Activated CD8-positive, alpha-beta T cell treated with anti-CD3 and anti-CD28 coated beads, Interleukin-2, amount 10 ng/mL, durations not matched to agents 7 days and 5 days (primary cell): ENCODE measurements around the gene NTM. TPM values are rescaled to one million over a fixed set of nuclear protein-coding genes. Genes with fewer than 3 reads are reported as not detected.
"Not testable (repeated sequence)": the region's sequence is repeated elsewhere in the genome, so short reads cannot be mapped to it uniquely, and the experiment has no call there.

Source experiments
- ATAC-seq: fragments of 150-1000 bp; cut with Tn5 transposase; one replicate; pipeline ENCODE4 v1.10.0; 2021; ENCODE audit warnings: moderate library complexity
- CTCF ChIA-PET: fragments of 350-600 bp; sonication (Branson Sonifier 250); formaldehyde crosslinking; loops from one replicate; lab custom pipeline; 2021; ENCODE audit warnings: antibody characterized with exemption; lab: Charles Lee
- POLR2A ChIA-PET: fragments of 350-600 bp; sonication (Branson Sonifier 250); formaldehyde crosslinking; loops from one replicate; lab custom pipeline; 2021; ENCODE audit warnings: antibody characterized with exemption; lab: Charles Lee
- DNase-seq: peaks from one replicate; pipeline ENCODE4 v3.0.0-alpha.2; 2020
- H3K27ac Mint-ChIP-seq: one replicate; pipeline ENCODE4 v1.8.0; 2021; ENCODE audit warnings: mild to moderate bottlenecking, mixed read lengths
- H3K27me3 Mint-ChIP-seq: one replicate; pipeline ENCODE4 v1.8.0; 2021; ENCODE audit warnings: low read depth, mixed read lengths
- H3K36me3 Mint-ChIP-seq: one replicate; pipeline ENCODE4 v1.8.0; 2021; ENCODE audit warnings: low read depth, mixed read lengths
- H3K4me1 Mint-ChIP-seq: one replicate; pipeline ENCODE4 v1.8.0; 2021; ENCODE audit warnings: low read depth, mixed read lengths
- H3K4me3 Mint-ChIP-seq: one replicate; pipeline ENCODE4 v1.8.0; 2021; ENCODE audit warnings: mild to moderate bottlenecking, mixed read lengths
- H3K9me3 Mint-ChIP-seq: one replicate; pipeline ENCODE4 v1.8.0; 2022; ENCODE audit warnings: mixed read lengths; ENCODE audit not compliant: insufficient read depth
- total RNA-seq, 2 experiments: library from RNA; stranded (reverse); gene quantifications; one replicate each; pipeline ENCODE4 v1.2.3, GENCODE V29; 2021

Gene NTM
- not detected for total RNA-seq

GRCh38 chr11:131370090-131370751 lies at the start of gene NTM:
Gene NTM (plus strand): TSS chr11:131370615.
- H3K36me3 Mint-ChIP-seq, result no peaks in the 10 kb centered on the region
- ATAC-seq, result no peak
- DNase-seq, result no peak
- no peaks in the 10 kb centered on the region for H3K4me1 Mint-ChIP-seq
- ChIA-PET CTCF (no interaction called here), POLR2A (no interaction called here)
- no peak within 1 kb of the TSS for H3K27ac Mint-ChIP-seq
- no peaks in the 10 kb centered on the region for H3K27me3 Mint-ChIP-seq
- no peak within 1 kb of the TSS for H3K4me3 Mint-ChIP-seq
- H3K9me3 Mint-ChIP-seq, result no peaks in the 10 kb centered on the region

DNA sequence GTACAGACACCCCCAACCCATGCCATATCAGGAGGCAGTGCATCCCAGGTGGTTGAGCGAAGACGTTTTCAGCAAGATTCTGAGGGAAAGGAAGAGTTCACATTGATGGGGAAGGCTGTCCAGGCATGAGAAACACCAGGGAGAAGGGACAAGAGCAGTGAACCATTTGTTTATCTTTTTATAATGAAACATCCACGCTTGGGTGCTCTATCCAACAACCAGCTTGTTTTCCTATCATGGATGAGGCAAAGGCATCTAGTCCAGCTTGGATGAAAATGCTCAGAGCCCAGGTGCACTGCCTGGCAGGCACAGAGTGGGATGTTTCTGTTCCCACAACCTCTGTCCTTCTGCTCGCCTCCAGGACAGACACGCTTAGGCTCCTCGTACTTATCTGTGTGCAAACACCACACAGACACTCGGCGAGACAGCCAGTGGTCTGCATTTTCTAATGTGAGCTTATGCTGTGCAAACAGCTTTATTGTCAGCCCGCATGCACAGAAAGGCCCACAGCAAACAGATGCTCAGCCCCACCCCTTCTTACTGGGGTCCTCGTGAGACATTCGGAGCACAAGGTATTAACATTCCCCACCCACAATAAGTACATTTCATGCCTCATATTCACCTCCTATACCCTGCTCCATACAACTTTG lies 45.4 kb upstream of the NTM start:
- Mint-ChIP-seq H3K27me3 (no peaks in the 10 kb centered on the region), H3K4me1 (no peaks in the 10 kb centered on the region), H3K36me3 (no peaks in the 10 kb centered on the region), H3K4me3 (no peak overlapping the region), H3K27ac (no peak overlapping the region), H3K9me3 (no peaks in the 10 kb centered on the region)
- ATAC-seq (no peak), DNase-seq (no peak)
- POLR2A ChIA-PET, result no interaction called here
- CTCF ChIA-PET, result no interaction called here

GRCh38 chr11:131326829-131327228 lies 43.6 kb upstream of the NTM start:
- H3K36me3 Mint-ChIP-seq, result no peaks in the 10 kb centered on the region
- no peaks in the 10 kb centered on the region for H3K9me3 Mint-ChIP-seq
- H3K27me3 Mint-ChIP-seq, result no peaks in the 10 kb centered on the region
- no peak overlapping the region for H3K4me3 Mint-ChIP-seq
- no peaks in the 10 kb centered on the region for H3K4me1 Mint-ChIP-seq
- DNase-seq (no peak), ATAC-seq (no peak)
- ChIA-PET POLR2A (no interaction called here), CTCF (no interaction called here)
- no peak overlapping the region for H3K27ac Mint-ChIP-seq

- DNase-seq, result no peak
- no peaks in the 10 kb centered on the region for H3K36me3 Mint-ChIP-seq
- CTCF ChIA-PET, result no interaction called here
- POLR2A ChIA-PET, result no interaction called here
- H3K4me3 Mint-ChIP-seq, result no peak overlapping the region
- no peak for ATAC-seq
- H3K9me3 Mint-ChIP-seq, result no peaks in the 10 kb centered on the region
- no peaks in the 10 kb centered on the region for H3K27me3 Mint-ChIP-seq
- H3K27ac Mint-ChIP-seq, result no peak overlapping the region
- H3K4me1 Mint-ChIP-seq, result no peaks in the 10 kb centered on the region
These were observed 43.0 kb upstream of the NTM start for GRCh38 chr11:131327421-131327820.

- Mint-ChIP-seq H3K27ac (no peak overlapping the region), H3K4me1 (no peaks in the 10 kb centered on the region), H3K4me3 (no peak overlapping the region), H3K9me3 (no peaks in the 10 kb centered on the region), H3K27me3 (no peaks in the 10 kb centered on the region), H3K36me3 (no peaks in the 10 kb centered on the region)
- ChIA-PET POLR2A (no interaction called here), CTCF (no interaction called here)
- no peak for DNase-seq
- no peak for ATAC-seq
These were observed 41.6 kb upstream of the NTM start for GRCh38 chr11:131328843-131329242.

GRCh38 chr11:131331010-131331409 lies 39.4 kb upstream of the NTM start:
- no peaks in the 10 kb centered on the region for H3K4me1 Mint-ChIP-seq
- no peak overlapping the region for H3K4me3 Mint-ChIP-seq
- no peak for ATAC-seq
- CTCF ChIA-PET, result no interaction called here
- no peaks in the 10 kb centered on the region for H3K9me3 Mint-ChIP-seq
- no peaks in the 10 kb centered on the region for H3K36me3 Mint-ChIP-seq
- POLR2A ChIA-PET, result no interaction called here
- no peak overlapping the region for H3K27ac Mint-ChIP-seq
- no peaks in the 10 kb centered on the region for H3K27me3 Mint-ChIP-seq
- DNase-seq, result no peak

DNA sequence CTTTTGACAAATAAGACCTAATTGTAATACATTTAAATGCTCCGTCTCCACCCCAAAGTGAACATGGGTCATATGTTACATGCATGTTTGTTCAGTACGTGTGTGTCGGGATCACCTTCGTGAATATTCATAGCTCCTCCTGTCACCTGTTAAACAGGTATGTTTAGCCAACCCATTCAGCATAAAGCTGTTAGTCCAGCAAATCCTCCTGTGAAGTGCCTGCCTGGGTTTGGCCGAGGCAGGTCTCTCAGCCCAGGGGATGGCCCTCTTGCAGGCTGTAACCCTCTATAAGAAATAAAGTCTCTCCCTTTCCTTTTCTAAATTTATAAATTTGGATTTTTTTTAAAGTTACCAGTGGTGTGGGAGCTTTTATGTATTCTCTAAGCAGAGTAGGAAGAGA lies 38.9 kb upstream of the NTM start:
- ATAC-seq (no peak), DNase-seq (no peak)
- H3K9me3 Mint-ChIP-seq, result no peaks in the 10 kb centered on the region
- H3K36me3 Mint-ChIP-seq, result no peaks in the 10 kb centered on the region
- H3K27ac Mint-ChIP-seq, result no peak overlapping the region
- no peak overlapping the region for H3K4me3 Mint-ChIP-seq
- H3K4me1 Mint-ChIP-seq, result no peaks in the 10 kb centered on the region
- ChIA-PET POLR2A (no interaction called here), CTCF (no interaction called here)
- no peaks in the 10 kb centered on the region for H3K27me3 Mint-ChIP-seq

- DNase-seq (no peak), ATAC-seq (no peak)
- CTCF ChIA-PET, result no interaction called here
- Mint-ChIP-seq H3K4me3 (no peak overlapping the region), H3K4me1 (no peaks in the 10 kb centered on the region), H3K27ac (no peak overlapping the region), H3K27me3 (no peaks in the 10 kb centered on the region), H3K36me3 (no peaks in the 10 kb centered on the region), H3K9me3 (no peaks in the 10 kb centered on the region)
- POLR2A ChIA-PET, result no interaction called here
These were observed 35.8 kb upstream of the NTM start for GRCh38 chr11:131334601-131335000.

DNA sequence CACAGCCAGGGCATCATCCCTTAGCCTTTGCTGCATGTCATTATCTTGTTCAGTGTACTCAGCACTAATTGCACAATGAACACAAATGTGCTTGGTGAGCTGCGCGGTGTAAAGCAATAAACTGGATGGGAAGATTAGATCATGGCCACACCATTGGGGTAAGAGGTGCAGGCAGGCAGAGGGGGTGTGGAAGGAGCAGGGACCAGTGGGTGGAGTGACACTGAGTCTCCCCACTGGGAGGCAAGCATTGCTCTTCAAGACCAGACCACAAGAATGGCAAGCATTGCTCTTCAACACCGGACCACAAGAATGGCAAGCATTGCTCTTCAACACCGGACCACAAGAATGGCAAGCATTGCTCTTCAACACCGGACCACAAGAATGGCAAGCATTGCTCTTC lies 28.5 kb upstream of the NTM start:
- POLR2A ChIA-PET, H3K36me3 Mint-ChIP-seq, H3K27ac Mint-ChIP-seq, DNase-seq, H3K27me3 Mint-ChIP-seq, H3K4me3 Mint-ChIP-seq, CTCF ChIA-PET, H3K4me1 Mint-ChIP-seq, H3K9me3 Mint-ChIP-seq, ATAC-seq: not testable (repeated sequence)

DNA sequence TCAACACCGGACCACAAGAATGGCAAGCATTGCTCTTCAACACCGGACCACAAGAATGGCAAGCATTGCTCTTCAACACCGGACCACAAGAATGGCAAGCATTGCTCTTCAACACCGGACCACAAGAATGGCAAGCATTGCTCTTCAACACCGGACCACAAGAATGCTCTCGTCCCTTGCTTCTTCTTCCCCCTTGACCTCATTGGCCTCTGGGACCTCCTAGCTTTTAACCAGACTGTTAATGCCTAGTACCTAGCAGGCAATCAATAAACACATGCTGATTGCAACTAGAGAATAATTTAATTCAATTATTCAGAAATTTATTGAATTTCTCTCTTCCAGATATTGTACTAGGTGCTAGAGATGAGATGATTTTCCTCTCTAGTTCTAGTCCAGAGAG lies 28.0 kb upstream of the NTM start:
- CTCF ChIA-PET, DNase-seq, H3K36me3 Mint-ChIP-seq, H3K27me3 Mint-ChIP-seq, ATAC-seq, POLR2A ChIA-PET, H3K4me3 Mint-ChIP-seq, H3K9me3 Mint-ChIP-seq, H3K27ac Mint-ChIP-seq, H3K4me1 Mint-ChIP-seq: not testable (repeated sequence)

GRCh38 chr11:131345406-131345805 lies 25.0 kb upstream of the NTM start:
- DNase-seq, result no peak
- Mint-ChIP-seq H3K36me3 (no peaks in the 10 kb centered on the region), H3K4me1 (no peaks in the 10 kb centered on the region), H3K9me3 (no peaks in the 10 kb centered on the region), H3K27me3 (no peaks in the 10 kb centered on the region), H3K4me3 (no peak overlapping the region), H3K27ac (no peak overlapping the region)
- ATAC-seq, result no peak
- ChIA-PET POLR2A (no interaction called here), CTCF (no interaction called here)

DNA sequence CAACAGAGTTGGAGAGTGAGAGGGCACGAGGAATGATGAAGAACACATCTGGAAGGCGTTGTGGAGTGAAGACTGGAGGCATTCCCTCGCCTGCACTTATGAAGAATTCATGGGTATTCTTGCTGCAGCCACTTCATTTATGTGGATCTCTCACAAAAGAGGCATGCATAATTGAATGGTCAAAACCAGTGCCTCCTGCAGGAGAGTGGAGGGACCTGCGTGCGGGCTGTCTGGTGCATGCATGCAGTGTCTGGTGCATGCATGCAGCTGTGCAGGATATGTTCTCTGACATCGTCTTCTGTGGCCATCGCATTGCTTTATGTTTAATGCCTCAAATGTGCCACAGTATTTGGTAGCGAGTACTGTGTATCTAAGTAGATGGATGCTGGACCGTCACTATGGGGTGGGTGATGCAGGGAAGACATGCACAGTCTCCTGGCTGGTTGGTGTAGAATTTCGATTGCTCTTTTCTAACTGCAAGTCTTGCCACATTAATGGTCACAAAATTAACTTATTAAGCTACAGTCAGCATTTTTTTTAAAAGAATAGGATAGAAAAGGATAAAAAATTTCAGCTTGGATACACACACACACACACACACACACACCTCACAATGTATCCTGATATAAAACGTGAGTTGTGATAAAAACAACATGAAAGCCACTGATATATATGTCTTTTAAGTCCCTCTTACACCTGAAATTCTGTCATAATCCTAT lies 20.9 kb upstream of the NTM start:
- DNase-seq (no peak), ATAC-seq (no peak)
- H3K4me3 Mint-ChIP-seq, result no peak overlapping the region
- ChIA-PET POLR2A (no interaction called here), CTCF (no interaction called here)
- H3K36me3 Mint-ChIP-seq, result no peaks in the 10 kb centered on the region
- H3K27ac Mint-ChIP-seq, result no peak overlapping the region
- peaks cover 7% of the 10 kb centered on the region for H3K9me3 Mint-ChIP-seq
- H3K27me3 Mint-ChIP-seq, result no peaks in the 10 kb centered on the region
- no peaks in the 10 kb centered on the region for H3K4me1 Mint-ChIP-seq
